Endothelial cell (in vitro differentiated cells): Measurements from ENCODE around the gene PGD. TPM values are rescaled to one million over a fixed set of nuclear protein-coding genes. Genes with fewer than 3 reads are reported as not detected.
"Not testable (repeated sequence)": the region's sequence is repeated elsewhere in the genome, so short reads cannot be mapped to it uniquely, and the experiment has no call there.

Experiments
- DNase-seq: peaks from one replicate; pipeline ENCODE4 v3.0.0; 2021; ENCODE audit warnings: low spot score
- H3K27ac Mint-ChIP-seq: one replicate; pipeline ENCODE4 v1.8.0; 2021; ENCODE audit warnings: mixed read lengths, inconsistent platforms; ENCODE audit not compliant: unreplicated experiment
- H3K27me3 Mint-ChIP-seq: one replicate; pipeline ENCODE4 v1.8.0; 2021; ENCODE audit warnings: mild to moderate bottlenecking, moderate library complexity, mixed read lengths, inconsistent platforms; ENCODE audit not compliant: unreplicated experiment
- H3K36me3 Mint-ChIP-seq: one replicate; pipeline ENCODE4 v1.8.0; 2021; ENCODE audit warnings: mild to moderate bottlenecking, low read depth, mixed read lengths, inconsistent platforms; ENCODE audit not compliant: unreplicated experiment
- H3K4me1 Mint-ChIP-seq: one replicate; pipeline ENCODE4 v1.8.0; 2021; ENCODE audit warnings: mild to moderate bottlenecking, mixed read lengths, inconsistent platforms; ENCODE audit not compliant: unreplicated experiment
- H3K4me3 Mint-ChIP-seq: one replicate; pipeline ENCODE4 v1.8.0; 2021; ENCODE audit warnings: mild to moderate bottlenecking, mixed read lengths, inconsistent platforms; ENCODE audit not compliant: unreplicated experiment
- H3K9me3 Mint-ChIP-seq: one replicate; pipeline ENCODE4 v1.8.0; 2021; ENCODE audit warnings: mixed read lengths, inconsistent platforms; ENCODE audit not compliant: unreplicated experiment
- total RNA-seq: library from RNA; stranded (reverse); fragmentation: NEBNext Ultra II Directional; extraction: Animal tissue kit (Norgen Biotek cat#: 25700); gene quantifications from one replicate; pipeline ENCODE4 v1.2.1, GENCODE V29; 2021; ENCODE audit not compliant: unreplicated experiment
- TF ChIP-seq, protein P1 (sequence below): fragments of 200-600 bp; sonication (generic); IDR thresholded peaks from one replicate; pipeline ENCODE4 v1.5.0; 2021; ENCODE audit warnings: antibody characterized with exemption; ENCODE audit not compliant: unreplicated experiment

The PGD gene
- total RNA-seq, 1 donor from 2014 or later, result 196 TPM

DNA sequence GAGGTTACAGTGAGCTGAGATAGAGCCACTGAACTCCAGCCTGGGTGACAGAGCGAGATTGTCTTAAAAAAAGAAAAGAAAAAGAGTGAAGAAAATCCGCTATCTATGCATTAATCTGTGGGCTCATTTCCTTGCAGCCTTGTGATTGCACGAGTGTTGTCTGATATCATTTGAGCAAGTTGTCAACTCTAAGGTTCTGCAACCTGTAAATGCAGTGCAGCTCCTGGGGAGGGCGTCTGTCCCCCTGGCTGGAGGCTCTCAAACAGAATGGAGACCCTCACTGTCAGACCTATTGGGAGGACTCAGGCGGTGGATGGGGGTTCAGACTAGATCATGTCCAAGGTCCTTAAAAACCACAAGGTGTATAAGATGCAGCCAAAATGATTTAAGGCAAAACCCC lies 57.2 kb downstream of the PGD start:
- Mint-ChIP-seq H3K27me3 (peaks cover 1% of the 10 kb centered on the region), H3K4me3 (no peak overlapping the region), H3K9me3 (no peaks in the 10 kb centered on the region), H3K4me1 (peaks cover 30% of the 10 kb centered on the region), H3K36me3 (peaks cover 5% of the 10 kb centered on the region), H3K27ac (no peak overlapping the region)
- TF ChIP-seq, protein P1, sequence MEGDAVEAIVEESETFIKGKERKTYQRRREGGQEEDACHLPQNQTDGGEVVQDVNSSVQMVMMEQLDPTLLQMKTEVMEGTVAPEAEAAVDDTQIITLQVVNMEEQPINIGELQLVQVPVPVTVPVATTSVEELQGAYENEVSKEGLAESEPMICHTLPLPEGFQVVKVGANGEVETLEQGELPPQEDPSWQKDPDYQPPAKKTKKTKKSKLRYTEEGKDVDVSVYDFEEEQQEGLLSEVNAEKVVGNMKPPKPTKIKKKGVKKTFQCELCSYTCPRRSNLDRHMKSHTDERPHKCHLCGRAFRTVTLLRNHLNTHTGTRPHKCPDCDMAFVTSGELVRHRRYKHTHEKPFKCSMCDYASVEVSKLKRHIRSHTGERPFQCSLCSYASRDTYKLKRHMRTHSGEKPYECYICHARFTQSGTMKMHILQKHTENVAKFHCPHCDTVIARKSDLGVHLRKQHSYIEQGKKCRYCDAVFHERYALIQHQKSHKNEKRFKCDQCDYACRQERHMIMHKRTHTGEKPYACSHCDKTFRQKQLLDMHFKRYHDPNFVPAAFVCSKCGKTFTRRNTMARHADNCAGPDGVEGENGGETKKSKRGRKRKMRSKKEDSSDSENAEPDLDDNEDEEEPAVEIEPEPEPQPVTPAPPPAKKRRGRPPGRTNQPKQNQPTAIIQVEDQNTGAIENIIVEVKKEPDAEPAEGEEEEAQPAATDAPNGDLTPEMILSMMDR, result no peak
- DNase-seq, result no peak

DNA sequence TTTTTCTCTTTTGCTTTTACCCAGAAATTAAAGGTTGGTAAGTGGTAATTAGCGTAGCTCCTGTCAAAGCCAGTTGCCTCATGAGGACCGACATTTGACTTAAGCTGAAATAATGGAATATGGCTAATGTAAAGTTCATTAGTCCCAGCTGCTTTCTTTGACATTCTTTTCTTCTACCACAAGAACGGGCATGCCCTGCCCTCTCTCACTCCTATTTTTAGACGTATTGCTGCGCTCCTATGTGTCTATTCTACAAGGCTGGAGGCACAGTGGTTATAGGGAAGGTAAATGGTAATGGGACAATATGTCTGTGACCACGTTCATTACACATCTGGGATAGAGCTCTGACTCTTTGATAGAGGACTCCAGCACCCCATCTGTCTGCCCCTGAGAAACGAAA lies 57.8 kb downstream of the PGD start:
- TF ChIP-seq, protein P1, result no peak
- Mint-ChIP-seq H3K9me3 (no peaks in the 10 kb centered on the region), H3K27ac (no peak overlapping the region), H3K36me3 (peaks cover 11% of the 10 kb centered on the region), H3K27me3 (peaks cover 1% of the 10 kb centered on the region), H3K4me3 (no peak overlapping the region), H3K4me1 (peaks cover 24% of the 10 kb centered on the region)
- DNase-seq, result no peak

DNA sequence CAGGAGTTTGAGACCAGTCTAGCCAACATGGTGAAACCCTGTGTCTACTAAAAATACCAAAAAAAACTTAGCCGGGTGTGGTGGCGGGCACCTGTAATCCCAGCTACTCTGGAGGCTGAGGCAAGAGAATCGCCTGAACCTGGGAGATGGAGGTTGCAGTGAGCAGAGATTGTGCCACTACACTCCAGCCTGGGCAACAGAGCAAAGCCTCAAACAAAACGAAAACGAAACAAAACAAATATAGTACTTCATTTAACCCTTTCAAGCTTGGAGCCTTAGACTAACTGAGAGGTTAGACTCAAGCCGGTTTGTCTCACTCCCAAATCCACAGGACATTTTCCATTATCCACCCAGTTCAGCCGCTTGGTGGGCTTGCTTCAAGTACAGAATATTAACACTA lies 58.6 kb downstream of the PGD start:
- H3K27me3 Mint-ChIP-seq, DNase-seq, H3K9me3 Mint-ChIP-seq, H3K4me3 Mint-ChIP-seq: not testable (repeated sequence)
- peaks cover 15% of the 10 kb centered on the region for H3K36me3 Mint-ChIP-seq
- H3K27ac Mint-ChIP-seq, result peak overlapping the region; percentile 67
- H3K4me1 Mint-ChIP-seq, result peaks cover 24% of the 10 kb centered on the region

DNA sequence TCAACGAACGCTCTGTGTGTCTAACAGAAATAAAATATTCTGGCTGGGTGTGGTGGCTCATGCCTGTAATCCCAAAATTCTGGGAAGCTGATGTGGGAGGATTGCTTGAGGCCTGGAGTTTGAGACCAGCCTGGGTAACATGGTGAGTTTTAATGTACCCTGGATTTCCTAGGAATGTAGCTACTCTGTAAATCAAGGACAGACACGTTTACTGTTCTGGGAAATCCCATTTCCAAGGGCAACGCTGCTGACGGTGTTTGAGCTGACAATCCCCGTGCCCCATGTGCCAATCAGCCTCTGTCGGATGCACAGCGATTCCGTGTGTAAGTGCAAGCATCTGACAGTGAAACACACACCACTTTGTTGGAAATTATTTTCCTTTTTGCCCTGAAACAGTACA lies 59.0 kb downstream of the PGD start:
- TF ChIP-seq, protein P1, result no peak
- peaks cover 26% of the 10 kb centered on the region for H3K4me1 Mint-ChIP-seq
- no peak for DNase-seq
- no peak overlapping the region for H3K4me3 Mint-ChIP-seq
- H3K27me3 Mint-ChIP-seq, result peaks cover 1% of the 10 kb centered on the region
- H3K9me3 Mint-ChIP-seq, result no peaks in the 10 kb centered on the region
- H3K36me3 Mint-ChIP-seq, result peaks cover 20% of the 10 kb centered on the region
- H3K27ac Mint-ChIP-seq, result peak overlapping the region; percentile 67

DNA sequence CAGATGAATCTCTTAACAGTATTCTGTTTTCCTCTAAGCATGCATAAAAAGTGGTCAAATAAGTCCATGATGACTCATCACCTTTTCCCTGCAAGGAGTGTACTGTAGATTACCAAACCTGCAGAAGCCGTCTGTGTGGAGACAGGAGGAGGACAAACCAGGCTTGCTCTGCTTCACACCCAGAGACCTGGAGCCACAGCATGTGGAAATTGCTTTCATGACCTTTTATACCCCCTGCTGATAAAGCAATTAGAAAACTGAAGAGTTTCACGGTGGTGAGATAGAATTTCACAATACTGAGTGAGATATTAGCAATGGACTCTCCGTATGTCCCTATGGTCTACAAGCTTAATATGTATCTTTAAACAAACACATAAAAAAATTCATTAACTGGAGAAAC lies 60.3 kb downstream of the PGD start:
- Mint-ChIP-seq H3K4me1 (peaks cover 32% of the 10 kb centered on the region), H3K36me3 (peaks cover 29% of the 10 kb centered on the region), H3K27me3 (peaks cover 1% of the 10 kb centered on the region), H3K9me3 (no peaks in the 10 kb centered on the region), H3K4me3 (no peak overlapping the region), H3K27ac (peak overlapping the region; percentile 37)
- DNase-seq, result no peak
- TF ChIP-seq, protein P1, result no peak

DNA sequence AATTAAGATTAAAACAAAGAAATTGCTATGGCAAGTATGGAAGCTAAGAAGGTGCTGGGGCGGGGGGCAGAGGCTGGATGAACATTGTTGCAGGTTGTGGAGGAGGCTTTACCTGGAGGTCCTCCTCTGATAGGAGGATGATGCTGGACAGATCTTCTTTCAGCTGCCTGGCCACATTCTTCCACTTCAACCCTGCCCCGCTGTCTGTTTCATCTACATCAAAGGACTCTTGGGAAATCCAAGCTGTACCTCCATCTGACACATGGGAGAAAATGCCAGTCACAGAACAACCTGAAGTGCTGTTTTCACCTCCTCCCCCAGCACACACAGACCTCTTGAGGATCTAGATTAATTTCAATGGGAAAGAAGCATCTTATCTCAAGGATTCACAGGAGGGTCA lies 68.2 kb downstream of the PGD start:
- Mint-ChIP-seq H3K27ac (no peak overlapping the region), H3K36me3 (peaks cover 42% of the 10 kb centered on the region), H3K9me3 (no peaks in the 10 kb centered on the region), H3K4me1 (peaks cover 18% of the 10 kb centered on the region), H3K4me3 (no peak overlapping the region), H3K27me3 (no peaks in the 10 kb centered on the region)
- DNase-seq, result no peak
- TF ChIP-seq, protein P1, result no peak
